ENCODE results near the gene ACVR1. TPM values are rescaled to one million over a fixed set of nuclear protein-coding genes. Genes with fewer than 3 reads are reported as not detected.
A peak's percentile ranks its signal among the peaks of the same experiment; 100 is the strongest.

Gene ACVR1
- total RNA-seq, 4 donors from 2014 or later: 17.9 to 41.4 (median 29.9) TPM

GRCh38 chr2:157835006-157835405, 41.1 kb downstream of the ACVR1 start:
- no peak overlapping the region for H3K27ac ChIP-seq
- H3K9me3 ChIP-seq: no peaks in the 10 kb centered on the region
- H3K27me3 ChIP-seq: no peaks in the 10 kb centered on the region
- TF ChIP-seq POLR2AphosphoS5 (IDR thresholded peaks at IDR 0.05) (no peak), EP300 (IDR thresholded peaks at IDR 0.05) (no peak), CTCF (IDR thresholded peaks at IDR 0.05) (no peak), POLR2A (IDR thresholded peaks at IDR 0.05) (no peak)
- no peak overlapping the region for H3K4me3 ChIP-seq
- no peak for ATAC-seq
- 74 to 90% methylated on average over 4 of the region's 4 CpGs for WGBS, 2 donors (ENCODE audit: low coverage in 1 of 2)
- H3K36me3 ChIP-seq: no peaks in the 10 kb centered on the region
- peaks cover 11 to 66% (median 17%) of the 10 kb centered on the region in 3 donors for H3K4me1 ChIP-seq

GRCh38 chr2:157833721-157834120, 42.4 kb downstream of the ACVR1 start:
- Histone ChIP-seq H3K9me3 (no peaks in the 10 kb centered on the region), H3K27ac (no peak overlapping the region), H3K27me3 (no peaks in the 10 kb centered on the region), H3K4me3 (no peak overlapping the region), H3K36me3 (no peaks in the 10 kb centered on the region), H3K4me1 (peaks cover 6 to 56% (median 11%) of the 10 kb centered on the region in 3 donors)
- 67 to 83% methylated on average over 1 of the region's 1 CpG for whole genome bisulfite sequencing, 2 donors (ENCODE audit: low coverage in 1 of 2)
- no peak for TF ChIP-seq CTCF (IDR thresholded peaks at IDR 0.05)
- TF ChIP-seq POLR2A (IDR thresholded peaks at IDR 0.05): no peak
- no peak for TF ChIP-seq POLR2AphosphoS5 (IDR thresholded peaks at IDR 0.05)
- TF ChIP-seq EP300 (IDR thresholded peaks at IDR 0.05): no peak
- no peak for ATAC-seq

GRCh38 chr2:157831573-157832315, 44.4 kb downstream of the ACVR1 start:
- TF ChIP-seq EP300 (IDR thresholded peaks at IDR 0.05) (no peak), CTCF (IDR thresholded peaks at IDR 0.05) (no peak), POLR2AphosphoS5 (IDR thresholded peaks at IDR 0.05) (no peak)
- Histone ChIP-seq H3K27ac (peak overlapping the region; percentile 67 to 78 (median 74)), H3K4me1 (peaks cover 6 to 36% (median 11%) of the 10 kb centered on the region in 3 donors), H3K27me3 (no peaks in the 10 kb centered on the region), H3K9me3 (no peaks in the 10 kb centered on the region), H3K4me3 (no peak overlapping the region), H3K36me3 (no peaks in the 10 kb centered on the region)
- peak; percentile 18 for ATAC-seq
- 78 to 100% methylated on average over 1 to 2 of the region's 3 CpGs for WGBS, 2 donors (ENCODE audit: low coverage in 1 of 2)

- TF ChIP-seq POLR2AphosphoS5 (IDR thresholded peaks at IDR 0.05) (peak; percentile 86), CTCF (IDR thresholded peaks at IDR 0.05) (no peak)
- Histone ChIP-seq H3K27ac (peak overlapping the region; percentile 67 to 78 (median 74)), H3K9me3 (no peaks in the 10 kb centered on the region), H3K27me3 (no peaks in the 10 kb centered on the region), H3K4me1 (peaks cover 6 to 28% (median 11%) of the 10 kb centered on the region in 3 donors), H3K36me3 (no peaks in the 10 kb centered on the region), H3K4me3 (no peak overlapping the region)
- 11 to 15% methylated on average over 2 of the region's 2 CpGs for WGBS, 2 donors (ENCODE audit: low coverage in 1 of 2)
- peak; percentile 88 for ATAC-seq
Observed at GRCh38 chr2:157830696-157831570, 45.2 kb downstream of the ACVR1 start.
